ENCODE results near the gene TNFAIP8. TPM values are rescaled to one million over a fixed set of nuclear protein-coding genes. Genes with fewer than 3 reads are reported as not detected.

Gene TNFAIP8
- total RNA-seq, 1 experiment from 2014 or later = 45.3 TPM

DNA sequence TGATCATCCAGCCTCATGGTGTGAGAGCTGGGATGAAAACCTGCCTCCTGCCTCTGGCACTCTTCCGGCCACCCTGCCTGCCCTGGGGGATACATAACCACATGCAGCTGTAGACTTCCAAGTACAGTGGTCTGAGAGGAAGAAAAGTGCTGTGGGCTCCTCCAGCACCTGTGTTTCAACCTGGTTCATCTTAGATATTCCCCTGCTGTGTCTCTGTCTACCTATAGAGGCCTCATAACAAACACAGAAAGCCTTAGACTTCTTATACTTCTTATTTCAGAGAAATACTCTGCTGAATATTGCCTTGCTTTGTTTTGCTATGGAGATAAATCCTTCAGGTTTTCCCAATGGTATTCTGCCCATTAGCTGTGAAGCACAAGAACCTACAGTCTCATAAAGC, 19.6 kb upstream of the TNFAIP8 start:
- Histone ChIP-seq H3K27me3 (no peaks in the 10 kb centered on the region), H3K9me3 (replicated peaks) (no peaks in the 10 kb centered on the region), H3K4me1 (peaks cover 18% of the 10 kb centered on the region), H3K4me3 (no peak overlapping the region), H3K27ac (no peak overlapping the region), H3K36me3 (no peaks in the 10 kb centered on the region)
- DNase-seq = no peak

DNA sequence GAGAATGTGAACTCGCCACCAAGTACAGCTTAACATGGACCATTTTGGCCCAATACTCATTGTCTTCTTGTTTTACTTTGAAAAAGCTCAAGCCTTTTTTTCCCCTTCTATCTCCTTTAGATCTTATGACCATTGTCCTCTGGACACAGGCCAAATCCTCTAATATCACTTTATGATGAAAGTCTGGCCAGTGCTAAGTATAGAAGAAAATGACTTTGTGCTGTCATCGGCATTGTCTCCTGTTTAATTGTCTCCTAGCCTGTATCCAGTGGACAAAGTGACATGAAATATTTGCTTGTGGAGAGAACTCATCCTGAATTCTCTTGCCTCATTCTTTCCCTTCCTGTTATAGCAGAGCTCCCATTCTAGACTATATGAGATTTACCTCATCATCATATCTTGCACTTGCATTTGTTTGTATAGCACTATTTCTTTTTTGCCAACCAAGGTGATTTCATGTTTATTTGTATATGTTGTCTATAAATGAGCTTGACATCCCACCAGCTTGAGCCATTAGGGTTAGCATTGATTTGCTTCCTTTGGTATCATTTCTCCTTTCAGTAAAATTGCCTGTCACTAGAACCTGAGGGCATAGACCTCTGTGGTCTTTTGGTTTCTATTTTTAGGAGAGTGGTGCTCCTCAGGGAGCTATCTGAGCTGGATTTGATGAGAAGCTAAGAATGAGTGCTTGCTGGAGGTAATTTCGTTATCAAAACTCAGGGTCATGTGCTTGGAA, 18.8 kb upstream of the TNFAIP8 start:
- no peaks in the 10 kb centered on the region for H3K27me3 ChIP-seq
- no peak for DNase-seq
- H3K4me3 ChIP-seq = no peak overlapping the region
- H3K4me1 ChIP-seq = peaks cover 19% of the 10 kb centered on the region
- H3K27ac ChIP-seq = no peak overlapping the region
- no peaks in the 10 kb centered on the region for H3K36me3 ChIP-seq
- H3K9me3 ChIP-seq (replicated peaks) = no peaks in the 10 kb centered on the region

DNA sequence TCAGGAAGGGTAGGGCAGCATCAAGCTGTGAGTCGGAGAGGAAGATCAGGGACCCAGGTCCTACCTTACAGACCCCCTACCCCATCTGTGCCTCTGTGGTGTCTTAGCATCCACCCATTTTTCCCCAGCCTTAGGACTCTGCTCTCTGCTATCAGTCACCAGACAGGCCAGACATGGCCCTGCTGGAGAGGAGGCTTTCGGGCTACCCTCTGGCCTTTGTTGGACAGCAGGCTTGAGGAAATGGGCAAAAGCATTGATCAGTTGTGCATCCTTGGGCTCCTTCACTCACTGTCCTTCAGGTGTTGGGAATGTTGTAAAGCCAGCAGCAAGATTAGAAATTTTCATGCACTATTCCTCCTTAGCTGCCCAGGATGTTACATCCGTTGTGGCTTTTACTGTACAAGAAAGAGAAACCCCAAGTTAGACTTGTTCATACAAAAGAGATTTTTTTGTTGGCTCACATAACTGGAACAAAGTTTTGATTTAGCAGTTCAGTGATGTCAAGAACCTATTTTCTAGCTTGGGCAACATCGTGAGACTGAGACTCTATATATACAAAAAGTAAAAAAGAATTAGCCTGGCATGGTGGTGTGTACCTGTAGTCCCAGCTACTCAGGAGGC, 17.4 kb upstream of the TNFAIP8 start:
- no peaks in the 10 kb centered on the region for H3K27me3 ChIP-seq
- H3K4me1 ChIP-seq = peaks cover 29% of the 10 kb centered on the region
- H3K36me3 ChIP-seq = no peaks in the 10 kb centered on the region
- DNase-seq = no peak
- no peaks in the 10 kb centered on the region for H3K9me3 ChIP-seq (replicated peaks)
- H3K27ac ChIP-seq = no peak overlapping the region
- H3K4me3 ChIP-seq = no peak overlapping the region

DNA sequence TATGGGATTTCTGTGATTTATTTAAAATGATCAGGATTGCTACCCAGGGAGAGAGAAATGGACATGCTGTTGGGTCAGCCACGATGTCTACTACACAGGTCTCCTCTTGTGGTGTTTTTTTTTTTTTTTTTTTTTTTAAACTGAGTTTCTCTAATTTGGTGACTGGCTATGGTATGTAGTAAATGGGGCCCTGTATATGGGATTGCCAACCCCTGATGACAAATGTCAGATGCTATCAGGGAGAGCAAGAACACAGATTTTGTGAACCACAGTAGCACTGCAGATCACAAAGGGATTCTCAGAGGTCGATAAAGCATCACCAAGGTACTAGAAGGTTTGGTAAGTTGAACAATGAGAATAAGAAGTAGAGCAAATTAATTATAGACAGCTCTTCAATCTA, 16.5 kb upstream of the TNFAIP8 start:
- Histone ChIP-seq H3K27ac (no peak overlapping the region), H3K9me3 (replicated peaks) (no peaks in the 10 kb centered on the region), H3K27me3 (no peaks in the 10 kb centered on the region), H3K4me1 (peaks cover 36% of the 10 kb centered on the region), H3K36me3 (no peaks in the 10 kb centered on the region), H3K4me3 (no peak overlapping the region)
- no peak for DNase-seq

DNA sequence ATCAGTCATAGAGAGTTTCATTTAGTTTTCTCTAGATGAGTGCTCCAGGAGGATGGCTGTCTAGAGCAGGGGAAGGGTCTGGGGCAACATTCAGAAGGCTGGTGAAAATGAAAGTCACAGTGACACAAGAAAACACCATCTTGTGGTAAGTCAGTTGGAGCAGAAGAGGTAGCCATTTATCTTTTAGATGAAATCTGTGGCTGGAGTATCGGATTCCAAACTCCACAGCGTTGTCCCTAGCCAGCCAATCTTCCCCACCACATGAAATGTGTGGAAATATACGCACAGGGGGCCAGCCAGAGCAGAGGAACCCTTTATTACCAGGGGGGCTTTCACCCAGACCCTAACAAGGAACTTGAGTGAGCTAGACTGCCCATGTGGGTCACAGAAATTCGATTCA, 15.9 kb upstream of the TNFAIP8 start:
- Histone ChIP-seq H3K4me1 (peaks cover 42% of the 10 kb centered on the region), H3K9me3 (replicated peaks) (no peaks in the 10 kb centered on the region), H3K36me3 (no peaks in the 10 kb centered on the region), H3K4me3 (no peak overlapping the region), H3K27ac (no peak overlapping the region), H3K27me3 (no peaks in the 10 kb centered on the region)
- DNase-seq = no peak

DNA sequence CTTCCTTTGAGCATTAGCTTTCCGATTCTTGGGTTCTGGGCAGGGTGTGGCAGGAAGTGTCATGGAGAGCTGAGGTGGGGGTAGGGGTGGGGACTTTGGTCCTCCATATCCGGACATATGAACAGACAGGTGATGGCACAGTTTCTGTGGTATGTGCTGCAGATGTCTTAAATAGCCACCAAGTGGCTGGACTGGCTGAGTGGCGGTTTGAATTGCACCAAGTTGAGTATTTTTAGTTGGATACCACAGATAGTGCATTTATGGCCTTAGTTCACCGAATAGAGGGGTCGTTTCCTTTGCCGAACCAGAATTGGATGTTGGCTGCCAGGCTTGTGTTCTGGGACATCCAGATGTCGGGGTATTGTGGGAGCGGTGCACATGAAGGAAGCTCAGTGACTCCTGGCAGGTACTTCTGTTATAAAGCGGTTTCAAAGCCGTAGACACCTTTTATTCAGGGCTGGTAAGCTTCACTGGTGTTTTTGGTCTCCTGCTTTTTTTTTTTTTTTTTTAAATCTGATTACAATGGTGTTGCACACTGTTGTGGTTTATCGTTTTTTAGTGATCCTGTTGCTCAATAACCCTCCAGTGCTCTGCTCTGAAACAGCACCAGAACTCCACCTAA, 15.1 kb upstream of the TNFAIP8 start:
- Histone ChIP-seq H3K36me3 (no peaks in the 10 kb centered on the region), H3K9me3 (replicated peaks) (no peaks in the 10 kb centered on the region), H3K27me3 (no peaks in the 10 kb centered on the region), H3K4me1 (peaks cover 44% of the 10 kb centered on the region), H3K4me3 (no peak overlapping the region), H3K27ac (no peak overlapping the region)
- DNase-seq = no peak

DNA sequence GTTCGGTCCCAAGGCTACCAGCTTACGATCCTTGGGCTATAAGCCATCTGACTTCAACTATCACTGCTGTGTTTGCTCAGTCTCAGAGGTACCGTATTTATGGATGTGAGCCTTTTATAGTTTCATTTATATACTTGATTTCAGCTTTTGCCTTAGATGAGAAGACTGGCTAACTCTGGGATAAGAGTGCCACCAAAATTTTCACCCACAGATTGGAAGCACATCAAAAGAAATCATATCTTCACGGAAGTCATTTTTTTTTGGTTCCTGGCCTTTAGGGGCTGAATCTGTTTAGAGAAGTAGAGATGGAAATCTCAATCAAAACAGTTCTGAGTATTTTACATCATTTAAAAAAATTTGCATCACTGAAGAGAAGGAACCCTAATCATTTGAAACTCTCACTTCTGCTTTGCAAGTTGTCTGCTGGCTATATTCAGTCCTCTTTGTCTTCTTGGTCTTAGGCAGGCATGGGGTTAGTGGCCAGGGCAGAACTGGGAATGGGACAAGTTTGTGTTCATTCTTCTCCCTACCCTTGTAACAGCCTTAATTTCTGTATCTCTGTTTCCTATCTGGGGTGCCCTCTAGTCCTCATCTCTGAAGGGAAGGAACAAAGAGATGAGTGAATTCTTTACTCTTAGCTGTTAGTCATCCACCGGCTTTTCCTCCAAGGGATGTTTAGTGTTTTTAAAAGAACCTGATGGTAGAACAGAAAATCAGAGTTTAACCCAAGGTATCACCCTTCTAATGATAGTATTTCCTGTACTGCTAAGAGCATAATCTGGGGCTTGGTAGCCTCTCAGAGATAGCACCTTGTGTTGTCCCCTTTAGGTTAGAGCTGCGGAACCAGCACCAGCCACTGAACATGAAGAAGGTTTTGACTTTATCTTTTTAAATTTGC, 14.1 kb upstream of the TNFAIP8 start:
- Histone ChIP-seq H3K27ac (no peak overlapping the region), H3K36me3 (no peaks in the 10 kb centered on the region), H3K9me3 (replicated peaks) (no peaks in the 10 kb centered on the region), H3K27me3 (no peaks in the 10 kb centered on the region), H3K4me1 (peaks cover 44% of the 10 kb centered on the region), H3K4me3 (no peak overlapping the region)
- no peak for DNase-seq

DNA sequence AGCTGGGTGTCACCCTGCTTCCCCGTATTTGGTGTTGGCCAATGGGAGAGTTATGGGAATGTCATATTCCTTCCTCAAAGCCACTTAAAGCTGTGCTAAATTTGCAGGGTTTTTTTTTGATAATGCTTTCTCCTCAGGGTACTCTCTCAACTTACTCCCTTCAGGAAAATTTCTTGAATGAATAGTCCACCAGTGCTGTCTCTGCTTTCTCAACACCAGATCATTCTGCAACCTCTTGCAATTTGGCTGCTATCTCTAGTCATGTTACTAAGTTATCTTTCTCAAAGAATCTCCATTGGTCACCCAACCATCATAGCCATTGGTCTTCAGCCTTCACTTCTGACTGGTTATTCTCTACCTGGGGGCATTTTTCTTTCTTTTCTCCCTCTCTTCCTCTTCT, 13.4 kb upstream of the TNFAIP8 start:
- Histone ChIP-seq H3K4me3 (no peak overlapping the region), H3K9me3 (replicated peaks) (no peaks in the 10 kb centered on the region), H3K36me3 (no peaks in the 10 kb centered on the region), H3K27me3 (no peaks in the 10 kb centered on the region), H3K4me1 (peaks cover 40% of the 10 kb centered on the region), H3K27ac (peak overlapping the region; percentile 83)
- DNase-seq = no peak

DNA sequence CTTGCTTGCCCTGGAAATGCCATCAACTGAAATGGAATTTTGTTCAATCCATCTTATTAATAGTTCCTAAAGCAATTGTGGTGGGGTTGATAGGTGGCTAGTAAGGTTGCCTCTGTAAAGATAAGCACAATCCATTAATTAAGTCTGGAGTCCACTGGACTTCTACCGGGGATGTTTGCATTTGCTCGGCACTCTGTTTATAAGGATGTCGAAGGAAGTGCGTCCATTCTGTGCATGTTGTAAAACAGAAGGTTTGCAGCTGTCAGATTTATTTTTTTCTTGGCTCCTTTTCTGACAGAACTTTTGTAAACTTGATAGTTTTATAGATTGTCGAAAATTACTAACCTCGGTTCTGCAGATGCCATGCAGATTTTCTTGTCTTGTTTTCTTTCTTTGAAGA, 12.8 kb upstream of the TNFAIP8 start:
- H3K27me3 ChIP-seq = no peaks in the 10 kb centered on the region
- peak overlapping the region; percentile 5 for H3K4me3 ChIP-seq
- no peaks in the 10 kb centered on the region for H3K9me3 ChIP-seq (replicated peaks)
- H3K4me1 ChIP-seq = peaks cover 40% of the 10 kb centered on the region
- peak in 1 of 2 experiments; percentile 57 for DNase-seq
- peak overlapping the region; percentile 83 for H3K27ac ChIP-seq
- H3K36me3 ChIP-seq = no peaks in the 10 kb centered on the region

DNA sequence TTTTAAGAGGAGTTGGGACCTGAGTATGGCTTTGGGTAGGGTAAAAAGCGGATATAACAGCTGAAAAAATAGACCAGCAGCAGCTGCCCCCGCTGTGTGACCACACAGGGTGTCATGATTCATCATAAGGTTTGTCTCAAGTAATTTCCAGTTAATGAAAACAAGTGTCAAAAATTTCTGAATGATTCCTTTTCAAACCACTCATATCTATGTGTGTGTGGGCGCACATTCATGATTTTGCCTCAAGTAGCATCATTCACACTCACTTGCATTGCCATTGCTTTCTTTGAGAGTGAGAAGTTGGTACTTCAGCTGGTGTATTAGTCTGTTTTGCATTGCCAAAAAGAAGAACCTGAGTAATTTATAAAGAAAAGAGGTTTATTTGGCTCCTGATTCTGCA, 12.1 kb upstream of the TNFAIP8 start:
- Histone ChIP-seq H3K27ac (peak overlapping the region; percentile 83), H3K9me3 (replicated peaks) (no peaks in the 10 kb centered on the region), H3K36me3 (no peaks in the 10 kb centered on the region), H3K27me3 (no peaks in the 10 kb centered on the region), H3K4me1 (peaks cover 40% of the 10 kb centered on the region), H3K4me3 (no peak overlapping the region)
- DNase-seq = peak; percentile 87 to 96

DNA sequence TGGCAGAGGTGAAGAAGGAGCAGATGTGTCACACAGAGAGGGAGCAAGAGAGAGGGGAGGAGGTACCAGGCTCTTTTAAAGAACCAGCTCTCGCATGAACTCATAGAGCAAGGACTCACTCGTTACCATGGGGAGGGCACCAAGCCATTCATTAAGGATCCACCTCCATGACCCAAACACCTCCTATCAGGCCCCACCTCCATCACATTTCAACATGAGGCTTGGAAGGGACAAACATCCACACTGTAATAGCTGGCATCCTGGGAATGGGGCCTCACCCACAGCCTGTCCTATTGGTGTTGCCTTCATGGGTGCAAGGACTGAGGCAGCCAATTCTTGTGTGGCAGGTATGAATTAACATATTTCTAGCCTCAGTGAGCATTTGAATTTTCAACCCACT, 11.6 kb upstream of the TNFAIP8 start:
- peaks cover 40% of the 10 kb centered on the region for H3K4me1 ChIP-seq
- no peaks in the 10 kb centered on the region for H3K9me3 ChIP-seq (replicated peaks)
- peak overlapping the region; percentile 83 for H3K27ac ChIP-seq
- no peak overlapping the region for H3K4me3 ChIP-seq
- no peaks in the 10 kb centered on the region for H3K27me3 ChIP-seq
- H3K36me3 ChIP-seq = no peaks in the 10 kb centered on the region
- DNase-seq = no peak

DNA sequence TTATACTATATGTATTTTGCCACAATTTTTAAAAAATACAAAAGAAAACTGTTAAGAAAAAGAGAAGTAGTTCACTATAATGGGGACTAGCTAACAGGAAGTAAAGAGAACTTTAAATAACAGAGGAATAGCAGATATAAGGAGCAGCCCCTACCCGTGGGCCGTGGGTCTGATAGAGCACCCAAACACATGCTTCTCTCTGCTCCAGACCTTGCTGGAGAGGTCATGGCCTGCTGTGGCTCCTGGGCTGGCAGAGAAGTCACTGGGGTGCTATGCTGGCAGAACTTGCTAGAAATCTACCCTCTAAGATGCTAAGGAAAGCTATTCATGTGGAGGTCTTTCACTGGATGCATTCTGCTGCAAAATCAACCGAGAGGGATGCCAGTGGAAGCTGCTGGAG, 10.0 kb upstream of the TNFAIP8 start:
- Histone ChIP-seq H3K4me3 (no peak overlapping the region), H3K27ac (no peak overlapping the region), H3K27me3 (no peaks in the 10 kb centered on the region), H3K9me3 (replicated peaks) (no peaks in the 10 kb centered on the region), H3K4me1 (peaks cover 31% of the 10 kb centered on the region), H3K36me3 (no peaks in the 10 kb centered on the region)
- no peak for DNase-seq

DNA sequence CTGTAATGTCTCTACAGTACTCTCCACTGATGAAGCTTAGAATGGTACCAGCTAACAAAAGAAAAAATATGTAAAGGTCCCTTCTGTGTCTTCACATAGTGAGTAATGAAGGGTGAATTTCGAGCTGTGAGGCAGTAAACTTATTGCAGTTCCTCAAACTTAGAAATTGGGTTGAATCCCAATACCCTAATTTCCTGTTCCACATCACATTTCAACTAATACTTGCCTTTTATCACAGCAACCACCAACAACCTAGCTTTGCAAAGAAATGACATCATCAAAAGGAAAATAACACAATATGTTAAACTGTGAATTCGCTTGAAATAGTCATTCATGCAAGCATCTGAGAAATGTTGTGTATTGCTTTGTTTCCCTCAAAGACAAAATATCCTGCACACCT, 9.4 kb upstream of the TNFAIP8 start:
- Histone ChIP-seq H3K4me3 (no peak overlapping the region), H3K9me3 (replicated peaks) (no peaks in the 10 kb centered on the region), H3K27me3 (no peaks in the 10 kb centered on the region), H3K27ac (no peak overlapping the region), H3K4me1 (peaks cover 31% of the 10 kb centered on the region), H3K36me3 (no peaks in the 10 kb centered on the region)
- DNase-seq = no peak

DNA sequence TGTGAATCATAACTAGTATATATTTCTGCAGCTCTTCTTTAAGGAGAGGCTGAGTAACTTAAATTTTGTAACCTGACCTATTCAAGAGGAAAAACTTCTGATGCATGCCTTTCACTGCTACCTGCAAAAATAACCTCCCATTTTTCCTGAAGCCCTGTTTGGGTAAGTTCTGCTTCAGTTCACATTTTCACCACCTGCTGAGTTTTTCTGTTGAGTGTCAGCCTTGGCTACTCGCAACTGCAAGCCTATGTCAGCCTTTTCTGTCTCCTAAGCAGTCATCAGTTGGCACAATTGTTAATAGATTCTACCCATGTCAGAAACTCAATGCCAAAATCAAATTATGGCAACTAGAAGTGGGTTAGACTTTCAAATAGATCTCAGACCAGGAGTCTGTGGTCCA, 8.2 kb upstream of the TNFAIP8 start:
- H3K4me3 ChIP-seq = no peak overlapping the region
- H3K4me1 ChIP-seq = peaks cover 24% of the 10 kb centered on the region
- H3K27ac ChIP-seq = no peak overlapping the region
- no peaks in the 10 kb centered on the region for H3K27me3 ChIP-seq
- no peaks in the 10 kb centered on the region for H3K36me3 ChIP-seq
- DNase-seq = no peak
- H3K9me3 ChIP-seq (replicated peaks) = no peaks in the 10 kb centered on the region

DNA sequence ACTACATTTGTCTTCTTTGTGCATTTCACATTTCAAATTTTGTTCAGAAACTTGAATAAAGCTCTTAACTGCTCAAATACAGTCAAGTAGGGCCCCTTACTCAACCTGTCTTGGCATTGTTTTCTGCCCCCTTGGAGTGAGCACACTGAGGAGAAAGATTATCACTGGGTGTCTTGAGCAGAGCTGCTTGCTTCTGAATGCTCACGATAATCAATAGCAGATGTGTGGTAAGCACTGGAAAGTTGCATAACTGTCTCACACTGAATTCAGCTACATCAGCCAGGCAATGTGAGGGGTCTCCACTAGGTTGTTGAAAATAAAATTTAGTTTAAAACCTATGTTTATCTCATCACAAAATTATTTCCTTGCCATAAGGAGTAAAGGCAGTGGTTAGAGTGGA, 7.8 kb upstream of the TNFAIP8 start:
- Histone ChIP-seq H3K4me1 (peaks cover 20% of the 10 kb centered on the region), H3K27ac (no peak overlapping the region), H3K4me3 (no peak overlapping the region), H3K9me3 (replicated peaks) (no peaks in the 10 kb centered on the region), H3K36me3 (no peaks in the 10 kb centered on the region), H3K27me3 (no peaks in the 10 kb centered on the region)
- no peak for DNase-seq

All from SJCRH30 (cell line).